ENCODE measurements around the gene PRPF6.
"Not testable (repeated sequence)": the region's sequence is repeated elsewhere in the genome, so short reads cannot be mapped to it uniquely, and the experiment has no call there.

DNA sequence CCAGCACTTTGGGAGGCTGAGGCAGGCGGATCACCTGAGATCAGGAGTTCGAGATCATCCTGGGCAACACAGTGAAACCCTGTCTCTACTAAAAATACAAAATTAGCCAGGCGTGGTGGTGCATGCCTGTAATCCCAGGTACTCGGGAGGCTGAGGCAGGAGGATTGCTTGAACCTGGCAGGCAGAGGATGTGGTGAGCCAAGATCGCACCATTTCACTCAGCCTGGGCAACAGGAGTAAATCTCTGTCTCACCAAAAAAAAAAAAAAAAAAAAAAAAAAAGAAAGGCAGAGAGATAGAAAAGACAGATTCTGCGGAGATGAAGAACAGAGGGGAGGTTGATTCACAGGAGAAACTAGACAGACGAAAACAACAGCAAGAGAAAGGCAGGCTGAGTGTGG lies 4.4 kb upstream of the PRPF6 start:
- not testable (repeated sequence) for TF ChIP-seq CTCF, POLR2A (IDR thresholded peaks at IDR 0.05)

Measured in esophagus squamous epithelium (tissue), 4 donors.